ENCODE results near the gene PRR27.

The PRR27 gene

GRCh38 chr4:70152088-70152487, 1.9 kb upstream of the PRR27 start:
- no peak for DNase-seq (ENCODE audit: low read depth, low spot score)
- Histone ChIP-seq H3K36me3 (ENCODE audit: insufficient read depth, insufficient read length, low read length) (no peaks in the 10 kb centered on the region), H3K9me3 (ENCODE audit: insufficient read depth, low read length) (no peaks in the 10 kb centered on the region), H3K4me3 (ENCODE audit: insufficient read length, low read depth) (no peak overlapping the region), H3K4me1 (ENCODE audit: insufficient read depth, insufficient read length) (no peaks in the 10 kb centered on the region), H3K9ac (ENCODE audit: insufficient read length, low read depth) (no peak overlapping the region), H3K27me3 (ENCODE audit: insufficient read depth, insufficient read length) (no peaks in the 10 kb centered on the region)
- TF ChIP-seq SUZ12 (IDR thresholded peaks at IDR 0.05; ENCODE audit: extremely low read depth, insufficient read depth, insufficient read length) (no peak), ZNF274 (IDR thresholded peaks at IDR 0.05; ENCODE audit: low read depth, low read length) (no peak), YY1 (IDR thresholded peaks at IDR 0.05; ENCODE audit: insufficient read depth, insufficient read length) (no peak)

- Histone ChIP-seq H3K4me1 (ENCODE audit: insufficient read depth, insufficient read length) (no peaks in the 10 kb centered on the region), H3K9me3 (ENCODE audit: insufficient read depth, low read length) (no peaks in the 10 kb centered on the region), H3K4me3 (ENCODE audit: insufficient read length, low read depth) (no peak overlapping the region), H3K9ac (ENCODE audit: insufficient read length, low read depth) (no peak overlapping the region), H3K36me3 (ENCODE audit: insufficient read depth, insufficient read length, low read length) (no peaks in the 10 kb centered on the region), H3K27me3 (ENCODE audit: insufficient read depth, insufficient read length) (no peaks in the 10 kb centered on the region)
- TF ChIP-seq SUZ12 (IDR thresholded peaks at IDR 0.05; ENCODE audit: extremely low read depth, insufficient read depth, insufficient read length) (no peak), ZNF274 (IDR thresholded peaks at IDR 0.05; ENCODE audit: low read depth, low read length) (no peak), YY1 (IDR thresholded peaks at IDR 0.05; ENCODE audit: insufficient read depth, insufficient read length) (no peak)
- no peak for DNase-seq (ENCODE audit: low read depth, low spot score)
Observed at GRCh38 chr4:70158576-70158975, 4.5 kb downstream of the PRR27 start.

GRCh38 chr4:70177090-70177489, 23.1 kb downstream of the PRR27 start:
- H3K4me3 ChIP-seq (ENCODE audit: insufficient read length, low read depth): no peak overlapping the region
- no peaks in the 10 kb centered on the region for H3K9me3 ChIP-seq (ENCODE audit: insufficient read depth, low read length)
- no peak for TF ChIP-seq SUZ12 (IDR thresholded peaks at IDR 0.05; ENCODE audit: extremely low read depth, insufficient read depth, insufficient read length)
- no peak for TF ChIP-seq ZNF274 (IDR thresholded peaks at IDR 0.05; ENCODE audit: low read depth, low read length)
- TF ChIP-seq YY1 (IDR thresholded peaks at IDR 0.05; ENCODE audit: insufficient read depth, insufficient read length): no peak
- no peaks in the 10 kb centered on the region for H3K27me3 ChIP-seq (ENCODE audit: insufficient read depth, insufficient read length)
- no peak overlapping the region for H3K9ac ChIP-seq (ENCODE audit: insufficient read length, low read depth)
- no peak for DNase-seq (ENCODE audit: low read depth, low spot score)
- no peaks in the 10 kb centered on the region for H3K36me3 ChIP-seq (ENCODE audit: insufficient read depth, insufficient read length, low read length)
- no peaks in the 10 kb centered on the region for H3K4me1 ChIP-seq (ENCODE audit: insufficient read depth, insufficient read length)

GRCh38 chr4:70178075-70178660, 24.1 kb downstream of the PRR27 start:
- no peak overlapping the region for H3K9ac ChIP-seq (ENCODE audit: insufficient read length, low read depth)
- no peak for TF ChIP-seq YY1 (IDR thresholded peaks at IDR 0.05; ENCODE audit: insufficient read depth, insufficient read length)
- TF ChIP-seq SUZ12 (IDR thresholded peaks at IDR 0.05; ENCODE audit: extremely low read depth, insufficient read depth, insufficient read length): no peak
- no peak for TF ChIP-seq ZNF274 (IDR thresholded peaks at IDR 0.05; ENCODE audit: low read depth, low read length)
- H3K4me1 ChIP-seq (ENCODE audit: insufficient read depth, insufficient read length): no peaks in the 10 kb centered on the region
- no peak for DNase-seq (ENCODE audit: low read depth, low spot score)
- no peaks in the 10 kb centered on the region for H3K9me3 ChIP-seq (ENCODE audit: insufficient read depth, low read length)
- H3K36me3 ChIP-seq (ENCODE audit: insufficient read depth, insufficient read length, low read length): no peaks in the 10 kb centered on the region
- H3K27me3 ChIP-seq (ENCODE audit: insufficient read depth, insufficient read length): no peaks in the 10 kb centered on the region
- H3K4me3 ChIP-seq (ENCODE audit: insufficient read length, low read depth): no peak overlapping the region

GRCh38 chr4:70179811-70180210, 25.8 kb downstream of the PRR27 start:
- Histone ChIP-seq H3K36me3 (ENCODE audit: insufficient read depth, insufficient read length, low read length) (no peaks in the 10 kb centered on the region), H3K9ac (ENCODE audit: insufficient read length, low read depth) (no peak overlapping the region), H3K4me3 (ENCODE audit: insufficient read length, low read depth) (no peak overlapping the region), H3K4me1 (ENCODE audit: insufficient read depth, insufficient read length) (no peaks in the 10 kb centered on the region), H3K9me3 (ENCODE audit: insufficient read depth, low read length) (no peaks in the 10 kb centered on the region), H3K27me3 (ENCODE audit: insufficient read depth, insufficient read length) (no peaks in the 10 kb centered on the region)
- no peak for DNase-seq (ENCODE audit: low read depth, low spot score)
- TF ChIP-seq SUZ12 (IDR thresholded peaks at IDR 0.05; ENCODE audit: extremely low read depth, insufficient read depth, insufficient read length): no peak
- TF ChIP-seq YY1 (IDR thresholded peaks at IDR 0.05; ENCODE audit: insufficient read depth, insufficient read length): no peak
- TF ChIP-seq ZNF274 (IDR thresholded peaks at IDR 0.05; ENCODE audit: low read depth, low read length): no peak

- no peak overlapping the region for H3K4me3 ChIP-seq (ENCODE audit: insufficient read length, low read depth)
- no peaks in the 10 kb centered on the region for H3K4me1 ChIP-seq (ENCODE audit: insufficient read depth, insufficient read length)
- no peaks in the 10 kb centered on the region for H3K27me3 ChIP-seq (ENCODE audit: insufficient read depth, insufficient read length)
- DNase-seq (ENCODE audit: low read depth, low spot score): no peak
- no peak for TF ChIP-seq SUZ12 (IDR thresholded peaks at IDR 0.05; ENCODE audit: extremely low read depth, insufficient read depth, insufficient read length)
- no peak for TF ChIP-seq YY1 (IDR thresholded peaks at IDR 0.05; ENCODE audit: insufficient read depth, insufficient read length)
- TF ChIP-seq ZNF274 (IDR thresholded peaks at IDR 0.05; ENCODE audit: low read depth, low read length): no peak
- no peaks in the 10 kb centered on the region for H3K9me3 ChIP-seq (ENCODE audit: insufficient read depth, low read length)
- no peaks in the 10 kb centered on the region for H3K36me3 ChIP-seq (ENCODE audit: insufficient read depth, insufficient read length, low read length)
- H3K9ac ChIP-seq (ENCODE audit: insufficient read length, low read depth): no peak overlapping the region
Observed at GRCh38 chr4:70181864-70182263, 27.8 kb downstream of the PRR27 start.

GRCh38 chr4:70182517-70183167, 28.6 kb downstream of the PRR27 start:
- DNase-seq (ENCODE audit: low read depth, low spot score): no peak
- no peaks in the 10 kb centered on the region for H3K9me3 ChIP-seq (ENCODE audit: insufficient read depth, low read length)
- H3K27me3 ChIP-seq (ENCODE audit: insufficient read depth, insufficient read length): no peaks in the 10 kb centered on the region
- no peak overlapping the region for H3K4me3 ChIP-seq (ENCODE audit: insufficient read length, low read depth)
- no peaks in the 10 kb centered on the region for H3K36me3 ChIP-seq (ENCODE audit: insufficient read depth, insufficient read length, low read length)
- TF ChIP-seq YY1 (IDR thresholded peaks at IDR 0.05; ENCODE audit: insufficient read depth, insufficient read length): no peak
- no peak for TF ChIP-seq SUZ12 (IDR thresholded peaks at IDR 0.05; ENCODE audit: extremely low read depth, insufficient read depth, insufficient read length)
- TF ChIP-seq ZNF274 (IDR thresholded peaks at IDR 0.05; ENCODE audit: low read depth, low read length): no peak
- no peaks in the 10 kb centered on the region for H3K4me1 ChIP-seq (ENCODE audit: insufficient read depth, insufficient read length)
- no peak overlapping the region for H3K9ac ChIP-seq (ENCODE audit: insufficient read length, low read depth)
